SK-N-SH treated with all-trans-retinoic acid at 6 μM for 48 hours (cell line): Measurements from ENCODE around the gene FAM210A.

Experiments
- ARNTL ChIP-seq: fragments of 450-650 bp; formaldehyde crosslinking; IDR thresholded peaks from 2 replicates; pipeline ENCODE4 v1.5.0; 2020; ENCODE audit warnings: low read depth, mild to moderate bottlenecking, moderate library complexity, borderline replicate concordance
- BACH2 ChIP-seq: fragments of 250-450 bp; sonication (Bioruptor Pico); IDR thresholded peaks from 2 replicates; pipeline ENCODE4 v1.9.0; 2021; ENCODE audit warnings: mild to moderate bottlenecking, borderline replicate concordance
- CSRNP3 ChIP-seq: fragments of 250-450 bp; sonication (Bioruptor Pico); IDR thresholded peaks from 2 replicates; pipeline ENCODE4 v1.5.1; 2021; ENCODE audit warnings: mild to moderate bottlenecking, moderate library complexity
- PATZ1 ChIP-seq: fragments of 250-450 bp; sonication (Bioruptor Pico); IDR thresholded peaks from 2 replicates; pipeline ENCODE4 v1.8.0; 2020; ENCODE audit warnings: mild to moderate bottlenecking, moderate library complexity, borderline replicate concordance
- PPARA ChIP-seq: fragments of 250-450 bp; sonication (Bioruptor Pico); IDR thresholded peaks from 2 replicates; pipeline ENCODE4 v1.5.0; 2020; ENCODE audit warnings: mild to moderate bottlenecking, borderline replicate concordance
- TSHZ2 ChIP-seq: fragments of 250-450 bp; sonication (Bioruptor Pico); IDR thresholded peaks from 2 replicates; pipeline ENCODE4 v1.5.0; 2020; ENCODE audit warnings: mild to moderate bottlenecking, moderate library complexity
- ZC3H10 ChIP-seq: fragments of 250-450 bp; sonication (Bioruptor Pico); IDR thresholded peaks from 2 replicates; pipeline ENCODE4 v1.5.1; 2021; ENCODE audit warnings: mild to moderate bottlenecking, moderate library complexity
- ZFP3 ChIP-seq: fragments of 250-450 bp; sonication (Bioruptor Pico); IDR thresholded peaks from 2 replicates; pipeline ENCODE4 v1.5.0; 2020; ENCODE audit warnings: mild to moderate bottlenecking, moderate library complexity
- ZFP30 ChIP-seq: fragments of 450-650 bp; formaldehyde crosslinking; IDR thresholded peaks from 2 replicates; pipeline ENCODE4 v1.5.0; 2022; ENCODE audit warnings: mild to moderate bottlenecking, moderate library complexity
- ZNF565 ChIP-seq: fragments of 450-650 bp; formaldehyde crosslinking; conservative IDR thresholded peaks from 2 replicates; pipeline ENCODE4 v1.5.0; 2020; ENCODE audit warnings: low read depth, mild to moderate bottlenecking, moderate library complexity
- ZNF70 ChIP-seq: fragments of 450-650 bp; formaldehyde crosslinking; IDR thresholded peaks from 2 replicates; pipeline ENCODE4 v1.5.0; 2020; ENCODE audit warnings: mild to moderate bottlenecking, moderate library complexity
- ZNF8 ChIP-seq: fragments of 450-650 bp; formaldehyde crosslinking; IDR thresholded peaks from 2 replicates; pipeline ENCODE4 v1.5.0; 2020; ENCODE audit warnings: mild to moderate bottlenecking, moderate library complexity

- TF ChIP-seq CSRNP3 (CRISPR knock-in tag) = no peak
- no peak for TF ChIP-seq ZNF565
- TF ChIP-seq ZFP30 (CRISPR knock-in tag) = no peak
- no peak for TF ChIP-seq ZFP3
- no peak for TF ChIP-seq BACH2
- TF ChIP-seq ZNF70 (CRISPR knock-in tag) = no peak
- TF ChIP-seq PATZ1 (CRISPR knock-in tag) = no peak
- no peak for TF ChIP-seq ARNTL (CRISPR knock-in tag)
- TF ChIP-seq TSHZ2 = no peak
- TF ChIP-seq ZNF8 = no peak
- TF ChIP-seq ZC3H10 = no peak
- TF ChIP-seq PPARA (CRISPR knock-in tag) = no peak
Observed at GRCh38 chr18:13658436-13659204, 67.7 kb downstream of the FAM210A start.
